HG02943 (cell line): ENCODE data around the gene TM4SF1.
"Not testable (repeated sequence)": the region's sequence is repeated elsewhere in the genome, so short reads cannot be mapped to it uniquely, and the experiment has no call there.

Source experiments
- ATAC-seq: cut with Tn5 transposase; IDR thresholded peaks from one replicate; pipeline ENCODE4 v1.9.1; 2021; ENCODE audit warnings: mild to moderate bottlenecking, low read depth, moderate library complexity; ENCODE audit not compliant: unreplicated experiment

Gene TM4SF1

DNA sequence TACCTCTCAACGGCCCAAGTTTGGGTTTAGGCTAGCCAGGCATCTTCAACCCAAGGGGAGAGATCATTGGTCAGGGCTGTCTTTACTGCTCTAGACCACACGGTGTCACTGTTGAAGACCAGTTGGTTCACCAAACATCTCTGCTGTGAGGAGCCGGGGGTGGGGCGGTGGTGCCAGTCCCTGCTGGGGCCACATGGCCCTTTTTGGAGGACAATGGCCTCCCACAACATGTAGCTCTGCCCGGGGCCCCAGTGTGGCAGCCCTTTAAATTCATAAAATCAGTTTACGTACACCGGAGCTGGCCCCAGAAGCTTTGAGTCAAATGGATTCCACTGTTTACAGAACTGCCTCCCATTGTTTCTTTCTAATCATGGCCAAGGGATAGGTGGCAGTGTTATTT is 24.9 kb downstream of the TM4SF1 start:
- no peak for ATAC-seq

DNA sequence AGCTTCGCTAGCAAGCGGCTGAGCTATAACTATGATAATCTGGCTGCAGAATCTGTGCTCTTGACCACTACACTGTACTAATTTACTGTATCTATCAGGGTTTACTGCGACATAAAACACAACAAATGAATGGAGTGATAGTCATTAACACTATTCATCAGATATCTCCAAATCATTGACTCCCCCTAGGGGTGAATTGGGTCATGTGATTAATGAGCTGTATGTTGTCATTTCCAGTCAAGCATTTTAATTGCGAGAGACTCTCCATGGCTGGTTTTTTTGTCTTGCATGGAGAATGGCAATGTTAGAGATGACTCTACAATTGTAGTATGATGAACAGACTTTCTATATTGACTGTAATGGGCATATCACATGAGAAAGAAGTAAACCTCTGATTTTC is 33.5 kb downstream of the TM4SF1 start:
- no peak for ATAC-seq

DNA sequence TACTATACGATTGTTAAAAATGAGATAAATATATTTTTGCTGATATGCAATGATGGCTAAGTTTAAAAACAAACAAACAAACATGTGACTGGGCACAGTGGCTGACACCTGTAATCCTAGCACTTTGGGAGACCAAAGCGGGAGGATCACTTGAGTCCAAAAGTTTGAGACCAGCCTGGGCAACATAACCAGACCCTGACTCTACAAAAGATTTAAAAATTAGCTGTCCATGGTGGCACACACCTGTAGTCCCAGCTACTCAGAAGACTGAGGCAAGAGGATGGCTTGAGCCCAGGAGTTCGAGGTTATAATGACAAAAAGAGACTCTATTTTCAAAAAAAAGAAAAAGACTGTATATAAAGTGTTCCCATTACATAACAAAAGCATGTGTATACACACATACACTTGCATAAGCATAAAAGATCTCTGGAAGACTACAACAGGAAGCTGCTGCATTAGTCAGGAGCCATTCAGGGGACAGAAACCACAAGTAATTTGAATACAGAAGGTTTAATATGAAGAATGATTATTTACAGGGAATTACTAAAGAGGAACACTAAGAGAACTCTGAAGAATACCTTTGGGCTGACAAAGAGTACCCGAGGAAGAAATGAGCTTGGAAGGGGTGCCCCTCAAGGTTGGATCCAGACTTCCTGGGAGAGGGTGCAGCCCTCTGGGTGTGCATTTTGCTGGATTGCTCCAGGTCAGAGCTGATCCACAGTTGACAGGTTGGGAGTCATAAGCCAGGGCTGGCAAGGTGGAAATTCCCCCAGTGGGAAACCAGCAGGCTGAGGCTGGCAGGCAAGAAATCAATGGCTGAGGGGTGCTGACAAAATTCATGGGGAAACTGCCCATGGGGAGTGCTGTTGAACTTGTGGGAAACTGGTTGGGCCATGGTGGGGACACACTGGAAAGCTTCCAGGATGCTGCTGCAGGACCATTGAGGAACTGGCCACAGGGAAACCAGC is 34.8 kb downstream of the TM4SF1 start:
- ATAC-seq = no peak

DNA sequence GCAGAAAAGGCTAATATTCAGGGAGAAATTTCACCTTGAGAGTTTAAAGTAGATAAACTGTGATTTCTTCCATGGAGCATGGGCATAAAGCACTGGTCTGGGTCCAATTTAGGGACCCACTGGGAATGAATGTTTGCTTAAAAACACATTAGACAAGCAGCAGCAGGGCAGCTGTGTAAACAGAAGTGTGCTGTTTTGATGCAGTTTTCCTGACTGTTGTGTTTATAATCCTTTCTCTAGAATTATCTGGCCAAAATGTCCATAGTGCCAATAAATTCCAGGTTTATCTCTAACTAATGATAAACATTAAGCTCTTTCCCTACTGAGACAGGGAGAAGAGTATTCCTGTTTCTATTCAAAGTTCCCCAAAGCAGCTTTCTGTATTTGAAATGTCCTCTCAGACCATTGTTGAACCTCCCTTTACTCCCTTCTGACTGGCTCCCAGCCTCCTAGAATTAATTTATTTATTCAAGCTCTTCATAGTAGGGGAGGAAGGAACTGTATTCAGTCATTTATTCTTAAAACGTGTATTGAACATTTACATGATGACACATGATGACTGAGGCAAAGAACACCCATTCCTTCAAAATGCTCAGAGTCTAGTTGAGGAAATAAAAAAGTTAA is 37.0 kb downstream of the TM4SF1 start:
- no peak for ATAC-seq

DNA sequence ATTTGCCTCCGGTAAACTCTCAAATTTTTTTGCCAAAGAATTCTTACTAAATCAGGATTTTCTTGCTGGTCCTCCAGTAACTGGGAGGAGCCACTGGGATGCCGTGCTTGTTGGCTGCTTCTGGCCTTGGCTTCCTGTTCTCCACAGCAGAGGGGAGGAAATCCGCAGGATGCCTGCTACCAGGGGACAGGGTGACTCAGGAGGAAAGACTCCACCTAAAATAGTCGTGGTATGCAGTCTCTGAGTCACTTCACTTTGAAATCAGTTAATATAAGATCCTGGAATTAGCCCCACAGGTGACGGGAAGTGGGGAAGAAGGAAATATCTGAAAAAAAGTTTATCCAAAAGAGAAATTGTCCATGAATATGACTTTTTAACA is 37.5 kb downstream of the TM4SF1 start:
- ATAC-seq = no peak

DNA sequence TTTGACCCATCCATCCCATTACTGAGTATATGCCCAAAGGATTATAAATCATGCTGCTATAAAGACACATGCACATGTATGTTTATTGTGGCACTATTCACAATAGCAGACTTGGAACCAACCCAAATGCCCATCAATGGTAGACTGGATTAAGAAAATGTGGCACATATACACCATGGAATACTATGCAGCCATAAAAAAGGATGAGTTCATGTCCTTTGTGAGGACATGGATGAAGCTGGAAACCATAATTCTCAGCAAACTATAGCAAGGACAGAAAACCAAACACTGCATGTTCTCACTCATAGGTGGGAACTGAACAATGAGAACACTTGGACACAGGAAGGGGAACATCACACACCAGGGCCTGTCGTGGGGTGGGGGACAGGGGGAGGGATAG is 40.0 kb downstream of the TM4SF1 start:
- not testable (repeated sequence) for ATAC-seq

DNA sequence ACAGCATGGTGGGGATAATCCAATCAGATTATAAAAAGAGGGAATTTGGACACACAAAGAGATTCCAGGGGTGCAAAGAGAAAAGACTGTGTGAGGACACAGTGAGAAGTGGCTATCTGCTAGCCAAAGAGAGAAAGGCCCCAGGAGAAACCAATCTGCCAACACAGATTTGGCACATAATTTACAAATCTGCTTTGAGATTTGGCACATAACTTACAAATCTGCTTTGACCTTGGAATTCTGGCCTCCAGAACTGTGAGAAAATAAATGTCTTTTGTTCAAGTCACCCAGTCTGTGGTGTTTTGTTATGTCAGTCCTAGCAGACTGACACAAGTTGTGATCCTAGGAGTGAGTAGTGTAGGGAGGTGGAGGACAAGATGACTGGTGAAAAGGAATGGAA is 40.5 kb downstream of the TM4SF1 start:
- ATAC-seq = no peak

DNA sequence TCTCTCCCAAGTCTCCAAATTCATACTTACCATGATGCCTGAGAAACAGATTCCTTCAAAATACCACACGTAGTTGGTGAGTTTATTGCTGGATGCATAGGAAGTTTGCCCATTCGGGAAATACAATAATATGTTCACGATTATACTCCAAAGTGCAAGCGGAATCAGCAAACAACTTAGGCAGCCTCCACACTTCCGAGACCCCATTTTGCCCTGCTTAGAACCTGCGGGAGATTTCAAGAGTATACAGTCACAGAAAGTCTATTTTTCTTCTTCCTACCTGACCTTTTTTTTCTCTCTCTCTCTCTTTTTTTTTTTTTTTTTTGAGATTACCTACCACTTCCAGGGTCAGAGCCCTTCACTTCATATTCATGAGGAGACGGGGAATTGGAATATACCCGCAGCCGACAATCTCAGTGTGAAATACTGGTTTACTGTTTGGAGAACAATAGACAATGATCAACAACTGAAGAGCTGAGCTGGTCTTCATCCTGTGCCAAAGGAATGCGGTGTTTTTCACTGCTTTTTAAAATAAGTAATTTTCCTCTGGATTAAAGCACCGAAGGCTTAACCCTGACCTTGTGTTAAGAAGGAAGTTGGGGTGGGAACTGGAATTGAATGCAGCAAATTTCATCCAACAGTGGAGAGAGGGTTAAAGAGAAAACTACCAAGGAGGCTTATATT is 44.1 kb downstream of the TM4SF1 start, which contains the start of gene TM4SF18:
TSS of gene TM4SF18 (minus strand) at position 461 of the 684 bp plus-strand sequence. CDS start at position 207, 254 bp downstream.
- ATAC-seq = no peak

DNA sequence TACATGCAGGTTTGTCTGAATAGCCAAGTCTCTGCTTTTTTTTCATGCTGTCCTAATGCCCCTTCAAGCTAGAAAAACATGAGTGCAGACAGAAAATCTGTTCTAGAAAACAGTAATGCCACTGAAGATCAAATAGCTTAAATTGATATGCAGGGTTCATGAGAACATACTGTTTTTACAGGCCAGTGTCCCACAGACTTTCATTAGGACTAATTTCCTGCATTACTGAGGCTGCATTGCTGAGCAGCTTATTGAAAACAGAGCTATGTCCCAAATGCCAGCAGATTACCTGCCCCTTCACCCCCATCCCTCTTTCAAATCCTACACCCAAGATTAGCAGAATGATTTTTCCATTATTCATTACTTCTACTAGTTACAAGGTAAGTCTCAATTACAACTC is 44.7 kb downstream of the TM4SF1 start:
- no peak for ATAC-seq

DNA sequence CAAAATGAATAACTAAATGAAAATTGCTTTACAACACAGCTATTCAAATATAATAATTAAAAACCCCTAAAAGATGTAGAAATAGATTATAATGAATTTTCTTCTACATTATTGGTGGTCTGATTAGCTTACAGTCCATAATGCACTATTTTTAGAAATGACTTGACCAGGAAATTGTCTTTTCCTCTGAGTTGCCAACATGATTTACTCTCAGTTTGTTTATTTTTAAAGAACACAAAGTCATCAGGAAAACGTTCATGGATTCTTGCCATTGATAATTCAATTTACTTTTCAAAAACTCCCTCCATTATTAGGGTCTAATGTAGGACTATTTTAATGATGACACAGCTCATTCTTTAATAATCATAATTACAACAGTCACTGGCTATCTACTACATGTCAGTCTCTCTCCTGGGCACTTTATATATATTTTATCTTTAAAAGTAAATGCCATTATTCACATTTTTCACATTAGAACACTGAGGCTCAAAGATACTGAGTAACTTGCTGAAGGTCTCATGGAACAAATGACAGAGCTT is 45.2 kb downstream of the TM4SF1 start:
- ATAC-seq = no peak

DNA sequence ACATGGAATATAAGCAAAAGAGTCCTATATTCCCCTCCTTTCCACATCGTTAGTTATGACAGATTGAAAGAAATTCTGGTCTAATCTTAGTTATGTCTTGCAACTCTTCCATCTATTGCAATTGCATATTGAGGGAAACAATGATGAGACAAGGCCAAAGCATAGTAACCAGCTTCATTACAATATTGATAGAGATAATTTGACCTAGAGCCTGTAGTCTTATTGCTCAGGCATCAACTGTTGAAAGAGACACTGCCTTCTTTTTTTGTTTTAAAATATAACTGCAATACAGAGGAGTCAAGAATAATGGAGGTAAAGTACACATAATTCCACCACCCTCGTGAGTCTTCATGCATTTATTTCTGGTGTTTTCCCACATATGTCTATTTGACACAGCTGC is 46.1 kb downstream of the TM4SF1 start:
- ATAC-seq = no peak

DNA sequence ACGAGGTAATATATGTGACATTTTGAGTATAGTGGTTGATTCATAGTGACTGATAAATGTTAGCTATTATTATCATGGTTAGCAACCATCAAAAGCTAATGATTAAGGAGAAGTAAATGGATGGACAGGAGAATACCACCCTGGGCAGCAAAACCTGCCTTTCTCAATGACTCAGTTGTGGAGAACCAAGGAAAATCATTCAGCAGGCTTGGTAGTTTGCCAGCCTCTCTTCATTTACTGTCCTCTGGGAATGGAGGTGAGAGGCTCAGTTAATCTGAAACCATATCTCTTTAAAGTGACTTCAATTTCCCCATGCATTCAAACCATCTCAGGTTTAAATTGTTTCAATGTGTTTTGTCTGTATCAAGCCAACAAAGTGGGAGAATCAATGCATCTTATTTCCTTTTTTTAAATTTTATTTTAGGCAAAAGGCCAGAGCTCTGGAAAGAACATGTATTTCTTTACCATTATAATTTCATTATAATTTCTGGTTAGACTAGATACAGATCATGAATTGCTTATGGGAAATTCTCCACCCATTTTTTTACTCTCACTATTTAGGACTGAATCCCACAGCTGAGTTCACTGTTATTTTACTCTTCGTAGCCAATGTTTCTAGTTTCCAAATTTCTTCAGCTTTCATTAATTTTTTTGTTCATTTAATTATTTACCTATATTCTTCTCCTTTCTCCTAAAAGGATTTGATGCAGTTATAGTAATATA is 46.7 kb downstream of the TM4SF1 start:
- ATAC-seq = no peak

DNA sequence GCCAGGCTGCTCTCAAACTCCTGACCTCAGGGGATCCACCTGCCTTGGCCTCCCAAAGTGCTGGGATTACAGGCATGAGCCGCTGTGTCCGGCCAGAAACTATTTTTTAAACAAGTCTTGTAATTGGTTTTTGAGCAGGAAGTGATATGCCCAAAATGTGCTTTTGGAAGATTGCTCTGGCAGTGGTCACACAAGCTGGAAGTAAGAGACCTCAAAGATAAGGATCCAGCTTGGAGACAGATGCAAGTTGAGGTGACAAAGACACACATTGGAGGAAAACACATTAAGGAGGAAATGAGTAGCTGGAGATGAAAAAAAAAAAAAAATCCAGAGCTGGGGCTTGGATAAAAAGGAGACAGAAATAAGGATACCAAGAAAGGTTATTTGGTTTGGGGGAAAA is 50.3 kb downstream of the TM4SF1 start:
- no peak for ATAC-seq

DNA sequence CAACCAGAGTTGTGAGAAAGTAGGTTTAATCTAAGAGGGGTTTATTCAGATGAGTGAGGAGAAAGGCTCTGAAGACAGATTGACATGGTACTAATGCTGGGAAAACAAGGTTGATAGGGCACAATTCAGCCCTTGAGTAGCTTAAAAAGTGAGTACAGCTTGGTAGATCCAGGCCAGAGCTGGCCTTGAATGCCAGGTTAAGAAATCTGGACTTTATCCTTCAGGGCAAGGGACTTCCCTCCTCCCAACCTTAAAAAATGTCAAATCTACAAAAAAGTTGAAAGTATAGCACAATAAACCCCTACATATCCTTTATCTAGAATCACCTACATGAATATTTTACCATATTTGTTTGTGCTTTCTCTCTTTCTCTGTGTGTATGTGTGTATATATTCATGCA is 51.9 kb downstream of the TM4SF1 start:
- no peak for ATAC-seq

DNA sequence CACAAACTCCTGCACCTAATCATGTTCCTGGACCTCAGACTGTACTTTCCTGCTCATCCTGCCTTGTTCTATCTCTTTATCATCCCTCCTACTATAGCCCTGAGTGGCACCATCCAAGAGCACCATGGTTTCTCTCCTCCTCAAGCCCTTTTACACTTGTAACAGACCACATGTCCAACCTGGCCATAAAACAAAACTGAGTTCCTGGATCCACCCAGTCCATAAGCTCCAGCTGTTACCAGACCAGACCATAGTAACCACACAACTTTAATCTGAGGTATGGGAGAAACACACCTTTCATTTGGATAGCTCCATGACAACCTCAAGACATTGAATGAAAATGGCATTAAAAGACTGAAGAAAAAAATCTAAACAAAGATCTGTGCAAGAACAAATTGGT is 53.1 kb downstream of the TM4SF1 start:
- no peak for ATAC-seq

DNA sequence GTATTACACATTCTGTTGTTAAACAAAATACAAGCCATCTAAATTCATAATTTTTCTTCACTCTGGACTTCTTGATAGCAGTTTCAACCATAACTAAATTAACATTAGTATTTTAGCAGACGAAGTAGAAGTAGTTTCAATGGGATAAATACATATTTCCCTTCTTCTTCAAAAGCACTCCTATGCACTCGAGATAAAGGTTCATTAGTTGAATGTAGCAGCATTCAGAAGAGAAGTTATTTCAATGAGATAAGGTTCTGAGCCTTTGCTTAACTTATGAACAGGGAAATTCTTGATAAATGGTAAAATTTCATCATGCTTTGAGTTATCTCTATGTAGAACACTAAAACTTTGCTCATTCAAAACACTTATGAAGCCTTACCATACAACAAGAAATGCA is 55.8 kb downstream of the TM4SF1 start:
- ATAC-seq = no peak

DNA sequence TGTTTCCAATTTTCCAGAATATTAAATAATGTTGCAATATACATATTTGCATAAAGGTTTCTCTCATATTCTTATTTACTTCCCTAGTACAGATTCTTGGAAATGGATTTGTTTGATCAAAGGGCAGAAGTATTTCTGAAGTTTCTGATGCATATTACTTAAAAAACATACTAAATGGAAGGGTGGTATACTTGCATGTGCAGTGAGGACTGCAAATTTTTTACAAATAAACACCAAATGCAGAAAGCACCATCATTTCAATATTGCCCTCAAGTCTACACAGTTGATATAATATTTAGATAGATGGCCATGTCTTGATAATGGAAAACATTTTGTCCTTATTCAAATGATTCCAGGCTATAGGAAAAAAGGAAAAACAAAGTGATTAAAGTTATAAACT is 56.3 kb downstream of the TM4SF1 start:
- no peak for ATAC-seq

DNA sequence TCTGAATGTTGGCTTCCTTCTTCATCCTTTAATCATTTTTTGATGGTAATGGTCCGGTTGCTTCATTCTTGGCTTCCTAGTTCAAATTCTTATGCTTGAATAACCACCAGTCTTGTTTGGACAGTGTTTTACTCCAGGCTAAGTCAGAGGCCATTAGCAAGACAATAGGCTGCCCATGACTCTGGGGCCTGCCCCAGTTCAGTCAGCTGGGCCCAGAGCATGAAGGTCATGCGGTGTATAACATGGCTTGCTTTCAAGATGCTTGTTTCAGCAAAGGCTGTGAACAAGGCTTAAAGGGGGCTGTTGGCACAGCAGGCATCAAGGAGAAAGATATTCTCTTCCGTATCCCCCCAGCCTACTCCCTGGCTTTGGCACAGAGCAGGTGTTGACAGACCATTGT is 57.7 kb downstream of the TM4SF1 start:
- no peak for ATAC-seq
